SU-DHL-6 (cell line): Measurements from ENCODE around the gene DIP2C.

ENCODE experiments used
- H2AFZ ChIP-seq: fragments of 200-600 bp; sonication (generic); 2 replicates; pipeline ENCODE4 v1.6.1; 2014; ENCODE audit warnings: low read depth, mild to moderate bottlenecking, moderate library complexity, mixed read lengths, antibody characterized with exemption, low read length; ENCODE audit not compliant: severe bottlenecking
- H3F3A ChIP-seq: fragments of 200-600 bp; shearing (Covaris generic); 2 replicates; pipeline ENCODE4 v1.6.0; 2016; ENCODE audit warnings: antibody characterized with exemption, mild to moderate bottlenecking; ENCODE audit not compliant: insufficient read depth
- H3K27ac ChIP-seq: fragments of 200-600 bp; sonication (generic); 2 replicates; pipeline ENCODE4 v1.5.1; 2016; ENCODE audit warnings: low read depth, mild to moderate bottlenecking, low read length, moderate library complexity, mixed read lengths
- H3K27me3 ChIP-seq: fragments of 200-600 bp; sonication (generic), shearing (Covaris generic); 2 replicates; pipeline ENCODE4 v1.6.0; 2014; ENCODE audit warnings: mild to moderate bottlenecking, low read length
- H3K36me3 ChIP-seq: fragments of 200-600 bp; sonication (generic); 2 replicates; pipeline ENCODE4 v1.6.1; 2014; ENCODE audit warnings: mild to moderate bottlenecking, low read length, mixed read lengths
- H3K4me2 ChIP-seq: fragments of 300-600, 200-600 bp; shearing (Covaris generic), sonication (generic); 2 replicates; pipeline ENCODE4 v1.6.0; 2014; ENCODE audit warnings: low read length, low read depth, mild to moderate bottlenecking; ENCODE audit not compliant: poor library complexity, severe bottlenecking
- H3K4me3 ChIP-seq: fragments of 200-600 bp; sonication (generic); 2 replicates; pipeline ENCODE4 v1.5.1; 2014; ENCODE audit warnings: antibody characterized with exemption, low read length, mild to moderate bottlenecking, mixed read lengths; ENCODE audit not compliant: insufficient read depth, poor library complexity, severe bottlenecking
- H3K79me2 ChIP-seq: fragments of 200-600 bp; sonication (generic); 2 replicates; pipeline ENCODE4 v1.6.1; 2014; ENCODE audit warnings: mild to moderate bottlenecking, low read length, moderate library complexity; ENCODE audit not compliant: insufficient read depth
- H3K9ac ChIP-seq: fragments of 200-600 bp; sonication (generic); 2 replicates; pipeline ENCODE4 v1.7.0; 2014; ENCODE audit warnings: mild to moderate bottlenecking, low read length
- H3K9me2 ChIP-seq: fragments of 200-600 bp; sonication (generic); replicated peaks from 2 replicates; pipeline ENCODE4 v1.6.1; 2014; ENCODE audit warnings: low read length; ENCODE audit not compliant: insufficient read depth
- H3K9me3 ChIP-seq: fragments of 200-600 bp; sonication (generic); 2 replicates; pipeline ENCODE4 v1.6.1; 2014; ENCODE audit warnings: low read length, mixed read lengths; ENCODE audit not compliant: insufficient read depth
- H4K20me1 ChIP-seq: fragments of 200-600 bp; sonication (generic); 2 replicates; pipeline ENCODE4 v1.6.1; 2014; ENCODE audit warnings: low read depth, mild to moderate bottlenecking, antibody characterized with exemption, low read length, moderate library complexity, mixed read lengths
- EZH2phosphoT487 ChIP-seq: fragments of 200-600 bp; sonication (generic), shearing (Covaris generic); conservative IDR thresholded peaks from 2 replicates; pipeline ENCODE4 v1.6.1; 2018; ENCODE audit warnings: mild to moderate bottlenecking, antibody characterized with exemption, low read length, moderate library complexity, mixed read lengths
- TF ChIP-seq, protein P1 (sequence below): fragments of 200-600 bp; sonication (generic); IDR thresholded peaks from one replicate; pipeline ENCODE4 v1.5.1; 2017; ENCODE audit warnings: antibody characterized with exemption, mild to moderate bottlenecking, low read length, moderate library complexity; ENCODE audit not compliant: insufficient read depth, poor library complexity, severe bottlenecking

Gene DIP2C

DNA sequence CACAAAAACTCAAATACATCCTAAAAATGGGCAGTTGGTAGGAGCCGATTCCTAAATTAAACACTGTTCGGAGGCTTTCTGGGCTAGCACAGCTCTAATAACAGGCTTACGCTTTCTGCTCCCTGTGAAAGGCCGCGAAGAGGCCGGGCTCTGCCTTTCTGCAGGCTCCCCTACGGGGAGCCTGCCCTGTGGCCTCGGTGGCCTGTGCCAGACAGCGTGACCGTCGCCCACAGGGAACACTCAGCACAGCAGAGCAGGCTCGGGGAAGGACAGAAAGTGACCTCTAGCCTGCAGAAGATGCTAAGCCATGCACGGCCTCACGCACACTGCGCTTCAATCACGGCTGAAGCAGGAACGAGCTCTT is 64.2 kb downstream of the DIP2C start:
- Histone ChIP-seq H3K27ac (no peak overlapping the region), H3K36me3 (no peaks in the 10 kb centered on the region), H3K9ac (no peak overlapping the region), H4K20me1 (no peaks in the 10 kb centered on the region; the same call in 1 of the 2 replicates), H3K27me3 (no peaks in the 10 kb centered on the region), H3K4me3 (no peak overlapping the region), H3K79me2 (no peaks in the 10 kb centered on the region), H3F3A (no peaks in the 10 kb centered on the region), H3K9me3 (no peaks in the 10 kb centered on the region), H3K9me2 (no peaks in the 10 kb centered on the region), H3K4me2 (no peak overlapping the region), H2AFZ (no peak overlapping the region)
- TF ChIP-seq, protein P1, sequence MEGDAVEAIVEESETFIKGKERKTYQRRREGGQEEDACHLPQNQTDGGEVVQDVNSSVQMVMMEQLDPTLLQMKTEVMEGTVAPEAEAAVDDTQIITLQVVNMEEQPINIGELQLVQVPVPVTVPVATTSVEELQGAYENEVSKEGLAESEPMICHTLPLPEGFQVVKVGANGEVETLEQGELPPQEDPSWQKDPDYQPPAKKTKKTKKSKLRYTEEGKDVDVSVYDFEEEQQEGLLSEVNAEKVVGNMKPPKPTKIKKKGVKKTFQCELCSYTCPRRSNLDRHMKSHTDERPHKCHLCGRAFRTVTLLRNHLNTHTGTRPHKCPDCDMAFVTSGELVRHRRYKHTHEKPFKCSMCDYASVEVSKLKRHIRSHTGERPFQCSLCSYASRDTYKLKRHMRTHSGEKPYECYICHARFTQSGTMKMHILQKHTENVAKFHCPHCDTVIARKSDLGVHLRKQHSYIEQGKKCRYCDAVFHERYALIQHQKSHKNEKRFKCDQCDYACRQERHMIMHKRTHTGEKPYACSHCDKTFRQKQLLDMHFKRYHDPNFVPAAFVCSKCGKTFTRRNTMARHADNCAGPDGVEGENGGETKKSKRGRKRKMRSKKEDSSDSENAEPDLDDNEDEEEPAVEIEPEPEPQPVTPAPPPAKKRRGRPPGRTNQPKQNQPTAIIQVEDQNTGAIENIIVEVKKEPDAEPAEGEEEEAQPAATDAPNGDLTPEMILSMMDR, result no peak
- TF ChIP-seq EZH2phosphoT487, result no peak

DNA sequence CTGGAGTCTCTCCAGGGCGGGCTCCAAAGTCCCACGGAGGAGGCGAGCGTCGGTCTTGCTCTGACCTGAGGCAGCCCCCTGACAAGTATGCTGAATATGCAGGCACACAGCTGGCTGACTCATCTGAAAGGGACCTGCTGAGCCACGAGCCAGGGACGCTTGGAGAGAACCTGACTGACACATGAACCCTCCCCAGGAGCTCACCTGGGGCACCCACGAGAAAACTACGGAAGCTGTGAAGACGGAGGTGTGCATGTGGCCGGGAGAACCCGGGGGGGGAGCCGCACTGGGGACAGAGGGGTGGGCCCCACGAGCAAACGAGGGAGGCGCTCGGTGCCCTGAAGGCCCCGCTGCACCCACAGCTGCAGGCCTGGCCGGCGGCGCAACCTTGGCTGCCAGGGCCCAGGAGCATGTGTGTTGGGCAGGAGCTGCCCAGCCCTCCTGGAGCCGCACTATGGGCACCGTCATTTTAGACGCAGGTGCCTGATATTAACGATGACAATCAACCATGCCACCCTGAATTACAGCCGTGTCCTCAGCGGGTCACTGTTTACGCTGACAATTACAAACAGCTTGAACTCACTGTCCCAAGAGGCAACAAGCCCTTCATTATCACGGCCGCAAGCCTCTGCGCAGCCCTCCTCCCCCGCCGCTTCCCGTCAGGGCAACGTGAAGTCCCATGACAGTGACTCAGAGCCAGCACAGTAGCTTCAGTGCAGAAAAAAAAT is 64.7 kb downstream of the DIP2C start:
- H3K9me3 ChIP-seq, result no peaks in the 10 kb centered on the region
- no peak overlapping the region for H3K4me2 ChIP-seq
- H3K9me2 ChIP-seq, result no peaks in the 10 kb centered on the region
- no peaks in the 10 kb centered on the region for H3K36me3 ChIP-seq
- no peak overlapping the region for H3K9ac ChIP-seq
- H4K20me1 ChIP-seq, result no peaks in the 10 kb centered on the region; the same call in 1 of the 2 replicates
- H2AFZ ChIP-seq, result no peak overlapping the region
- no peaks in the 10 kb centered on the region for H3F3A ChIP-seq
- TF ChIP-seq, protein P1, result no peak
- TF ChIP-seq EZH2phosphoT487, result no peak
- H3K79me2 ChIP-seq, result no peaks in the 10 kb centered on the region
- H3K27me3 ChIP-seq, result no peaks in the 10 kb centered on the region
- H3K4me3 ChIP-seq, result no peak overlapping the region
- no peak overlapping the region for H3K27ac ChIP-seq

DNA sequence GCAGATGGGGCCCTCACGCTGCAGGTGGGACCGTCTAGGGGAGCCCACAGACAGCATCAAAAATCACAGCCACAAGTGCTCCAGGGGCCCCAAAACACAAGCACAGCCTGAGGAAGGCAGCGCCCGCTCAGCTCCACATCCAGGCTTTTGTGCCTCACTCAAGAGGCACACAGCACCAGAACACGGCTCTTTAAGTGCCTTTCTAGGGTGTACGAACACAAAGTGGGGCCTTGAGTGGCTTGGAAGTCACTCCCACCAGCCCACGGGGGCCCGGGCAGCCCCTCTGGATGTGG is 65.2 kb downstream of the DIP2C start:
- Histone ChIP-seq H3K9me2 (no peaks in the 10 kb centered on the region), H3K27me3 (no peaks in the 10 kb centered on the region), H3K27ac (no peak overlapping the region), H3K36me3 (no peaks in the 10 kb centered on the region), H3K79me2 (no peaks in the 10 kb centered on the region), H3K9ac (no peak overlapping the region), H3K4me2 (no peak overlapping the region), H3K9me3 (no peaks in the 10 kb centered on the region), H4K20me1 (no peaks in the 10 kb centered on the region; the same call in 1 of the 2 replicates), H3F3A (no peaks in the 10 kb centered on the region), H3K4me3 (no peak overlapping the region), H2AFZ (no peak overlapping the region)
- no peak for TF ChIP-seq EZH2phosphoT487
- TF ChIP-seq, protein P1, result no peak
